Stimulated activated naive CD8-positive, alpha-beta T cell treated with anti-CD3 and anti-CD28 coated beads, Interleukin-15, Interleukin-2, amounts not matched to agents 100 U/mL and 50 U/mL, for 24 hours (primary cell): ENCODE measurements around the gene ITGAL.
"Not testable (repeated sequence)": the region's sequence is repeated elsewhere in the genome, so short reads cannot be mapped to it uniquely, and the experiment has no call there.

ENCODE experiments used
- ATAC-seq: fragments of 150-1000 bp; cut with Tn5 transposase; one replicate; pipeline ENCODE4 v1.10.0; 2021
- DNase-seq: peaks from one replicate; pipeline ENCODE4 v3.0.0; 2021

ITGAL gene

DNA sequence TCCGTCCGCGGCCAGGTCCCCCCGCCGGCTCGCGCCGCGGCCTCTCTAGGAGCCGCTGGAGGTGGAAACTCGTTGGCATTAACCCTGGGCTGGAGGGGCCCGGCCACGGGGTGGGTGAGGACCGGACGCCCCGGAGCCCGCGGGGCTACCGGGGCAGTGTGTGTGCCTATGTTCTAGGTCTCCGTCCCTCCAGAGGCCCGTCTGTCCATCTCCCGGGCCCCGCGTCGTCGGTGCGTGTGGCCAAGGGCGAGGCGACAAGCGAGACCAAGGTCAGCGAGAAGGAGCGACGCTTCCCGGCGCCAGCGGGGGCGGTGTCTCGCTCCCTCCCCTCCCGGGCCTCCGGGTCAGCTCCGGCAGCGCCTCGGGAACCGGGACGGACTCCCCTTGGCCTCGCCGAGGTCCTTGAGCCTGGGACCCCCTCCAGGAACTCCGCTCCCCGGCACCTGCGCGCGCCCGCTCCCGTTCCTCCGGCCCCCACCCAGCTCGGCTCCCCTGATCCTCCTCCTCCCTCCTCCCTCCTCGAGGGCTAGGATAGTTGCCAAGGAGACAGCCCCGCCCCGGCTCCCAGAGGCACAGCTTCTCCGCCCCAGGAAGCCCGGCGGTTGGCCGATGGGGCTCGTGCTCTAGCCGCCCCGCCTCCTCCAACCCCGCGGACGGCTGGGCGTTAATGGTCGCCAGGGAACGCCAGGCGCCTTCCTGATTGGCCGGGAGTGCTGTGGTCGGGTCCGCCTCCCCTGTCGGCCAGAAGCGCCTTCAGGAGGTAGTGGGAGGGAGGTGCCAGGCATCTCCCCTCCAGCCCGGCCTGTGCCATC, 54.5 kb downstream of the ITGAL start:
- DNase-seq = peak; percentile 98
- ATAC-seq = peak; percentile 91

GRCh38 chr16:30527635-30528178, 55.2 kb downstream of the ITGAL start:
- no peak for ATAC-seq
- DNase-seq = no peak

GRCh38 chr16:30528799-30529457, 56.4 kb downstream of the ITGAL start:
- no peak for ATAC-seq
- no peak for DNase-seq

DNA sequence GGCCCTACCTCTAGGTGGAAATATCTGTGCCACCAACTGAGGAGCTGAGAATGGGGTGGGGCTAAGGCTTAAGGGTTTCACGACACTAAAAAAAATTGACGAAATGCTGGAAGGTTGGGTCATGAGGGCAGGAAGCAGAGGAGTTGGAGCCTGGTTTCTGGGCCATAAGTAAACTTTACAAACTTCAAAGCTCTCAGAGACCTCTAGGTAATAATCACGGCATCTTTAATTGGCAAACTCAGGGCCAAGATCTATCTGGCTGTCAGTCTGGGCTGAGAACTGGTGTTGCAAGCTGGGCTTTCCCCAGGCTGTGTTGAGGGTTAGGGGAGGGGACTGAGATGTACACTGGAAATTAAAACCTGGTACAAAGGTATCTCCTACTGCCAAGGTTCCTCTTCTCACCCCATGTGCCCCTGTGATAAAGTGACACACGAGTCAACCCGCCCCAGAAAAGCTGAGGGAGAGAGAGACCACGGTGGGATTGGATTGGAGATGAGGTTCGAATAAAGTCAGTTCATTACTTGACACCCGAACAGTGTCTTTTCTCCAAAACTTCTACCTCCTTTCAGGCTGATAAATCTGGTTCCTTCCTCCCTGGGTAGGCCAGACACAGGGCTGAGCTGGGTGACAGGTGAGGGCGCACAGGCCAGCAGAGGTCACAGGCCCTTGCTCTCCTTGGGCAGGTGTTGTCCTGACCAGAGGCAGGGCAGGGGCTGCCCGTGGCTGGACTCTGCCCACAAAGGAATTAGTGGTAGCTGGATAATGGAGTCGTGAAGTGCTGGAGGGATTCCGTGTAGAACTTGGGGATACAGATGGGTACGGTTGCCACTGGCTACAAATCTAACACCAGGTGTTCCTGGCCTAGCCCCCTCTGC, 57.9 kb downstream of the ITGAL start:
- DNase-seq (no peak), ATAC-seq (no peak)

GRCh38 chr16:30532285-30533145, 60.0 kb downstream of the ITGAL start:
- DNase-seq (no peak), ATAC-seq (no peak)

- no peak for ATAC-seq
Measured at GRCh38 chr16:30533146-30533522, 60.6 kb downstream of the ITGAL start.

DNA sequence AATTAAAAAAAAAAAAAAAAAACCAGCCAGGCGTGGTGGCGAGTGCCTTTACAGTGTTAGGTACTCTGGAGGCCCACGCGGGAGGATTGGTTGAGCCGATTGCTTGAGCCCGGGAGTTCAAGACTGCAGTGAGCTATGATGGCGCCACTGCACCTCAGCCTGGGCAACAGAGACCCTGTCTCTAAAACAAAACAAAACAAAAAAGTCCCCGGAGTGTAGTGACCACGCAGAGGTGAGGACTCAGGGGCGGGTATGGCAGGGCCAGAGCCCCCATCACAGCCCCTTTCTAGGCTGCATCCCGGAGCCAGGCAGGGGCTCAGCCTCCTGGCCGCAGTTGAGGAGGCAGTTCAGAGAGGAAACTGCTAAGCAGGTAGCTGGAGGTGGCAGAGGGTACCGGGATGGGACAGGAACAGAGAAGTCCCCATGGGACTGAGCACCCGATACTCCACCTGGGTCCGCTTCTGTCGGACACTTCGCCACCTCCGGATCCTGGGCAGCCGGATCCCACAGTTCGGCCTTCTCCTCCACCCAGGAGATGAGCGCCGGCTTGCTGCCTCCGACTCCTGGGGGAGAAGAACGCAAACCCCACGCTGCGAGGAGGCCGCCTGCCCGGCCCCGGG, 61.3 kb downstream of the ITGAL start:
- peak; percentile 44 for DNase-seq
- ATAC-seq = peak; percentile 3

More at GRCh38 chr16:30533146-30533522, 60.6 kb downstream of the ITGAL start:
- no peak for DNase-seq

- ATAC-seq = peak; percentile 79
Measured at GRCh38 chr16:30534368-30535105, 62.0 kb downstream of the ITGAL start, which contains the start of gene ZNF747. Gene ZNF747 (minus strand): TSS chr16:30534858. CDS start chr16:30534679, 179 bp downstream.

GRCh38 chr16:30535106-30535776, 62.7 kb downstream of the ITGAL start:
- no peak for DNase-seq
- peak; percentile 10 for ATAC-seq

More at GRCh38 chr16:30534368-30535105, 62.0 kb downstream of the ITGAL start, which contains the start of gene ZNF747:
- peak; percentile 93 for DNase-seq

DNA sequence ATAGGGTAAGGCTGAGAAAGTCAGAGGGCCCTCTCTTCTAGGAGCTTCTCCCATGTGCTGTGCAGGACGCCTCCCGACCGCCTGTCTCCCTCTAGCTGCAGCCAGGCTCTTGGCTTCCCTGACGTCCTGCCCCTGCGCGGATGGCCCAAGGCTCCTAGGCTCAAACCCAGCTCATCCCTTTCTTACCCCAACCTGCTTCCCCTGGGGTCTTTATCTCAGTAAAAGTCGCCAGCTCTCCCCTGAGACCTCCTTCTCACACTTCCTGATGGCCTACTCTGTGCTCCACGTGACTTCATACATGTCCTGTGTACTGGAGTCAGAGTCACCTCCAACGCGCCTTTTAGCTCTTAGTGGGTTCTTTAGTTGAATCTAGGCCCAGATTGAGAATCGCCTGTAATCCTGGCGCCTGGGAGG, 63.2 kb downstream of the ITGAL start:
- peak; percentile 70 for DNase-seq
- peak; percentile 69 for ATAC-seq

GRCh38 chr16:30536391-30537024, 64.0 kb downstream of the ITGAL start:
- ATAC-seq, DNase-seq: not testable (repeated sequence)

GRCh38 chr16:30539000-30539964, 66.7 kb downstream of the ITGAL start:
- no peak for DNase-seq
- ATAC-seq = no peak

DNA sequence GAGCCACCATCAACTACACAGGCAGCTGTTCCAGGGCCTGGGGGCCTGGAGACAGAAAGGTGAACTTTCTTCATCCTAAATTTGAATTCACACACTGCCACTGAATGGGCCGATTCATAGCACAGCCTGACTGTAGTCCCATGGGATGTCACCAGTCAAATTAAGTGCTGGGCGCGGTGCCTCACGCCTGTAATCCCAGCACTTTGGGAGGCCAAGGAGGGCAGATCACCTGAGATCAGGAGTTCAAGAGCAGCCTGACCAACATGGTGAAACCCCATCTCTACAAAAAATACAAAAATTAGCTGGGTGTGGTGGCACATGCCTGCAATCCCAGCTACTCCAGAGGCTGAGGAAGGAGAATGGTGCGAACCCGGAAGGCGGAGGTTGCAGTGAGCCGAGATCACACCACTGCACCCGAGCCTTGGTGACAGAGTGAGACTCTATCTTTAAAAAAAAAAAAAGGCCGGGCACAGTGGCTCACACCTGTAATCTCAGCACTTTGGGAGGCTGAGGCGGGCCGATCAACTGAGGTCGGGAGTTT, 67.5 kb downstream of the ITGAL start:
- not testable (repeated sequence) for ATAC-seq, DNase-seq

DNA sequence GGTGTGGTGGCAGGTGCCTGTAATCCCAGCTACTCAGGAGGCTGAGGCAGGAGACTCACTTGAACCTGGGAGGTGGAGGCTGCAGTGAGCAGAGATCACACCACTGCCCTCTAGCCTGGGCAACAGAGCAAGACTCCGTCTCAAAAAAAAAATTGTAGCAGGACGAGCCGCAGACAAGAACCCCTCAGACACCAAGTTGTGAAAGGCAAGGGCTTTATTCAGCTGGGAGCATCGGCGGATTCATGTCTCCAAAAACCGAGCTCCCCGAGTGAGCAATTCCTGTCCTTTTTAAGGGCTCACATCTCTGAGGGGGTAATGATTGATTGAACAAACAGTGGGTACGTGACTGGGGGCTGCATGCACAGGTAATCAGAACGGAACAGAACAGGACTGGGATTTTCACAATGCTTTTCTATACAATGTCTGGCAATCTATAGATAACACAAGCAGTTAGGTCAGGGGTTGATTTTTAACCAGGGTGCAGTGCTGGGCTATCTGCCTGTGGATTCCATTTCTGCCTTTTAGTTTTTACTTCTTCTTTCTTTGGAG, 68.4 kb downstream of the ITGAL start:
- DNase-seq, ATAC-seq: not testable (repeated sequence)

GRCh38 chr16:30541502-30542329, 69.2 kb downstream of the ITGAL start:
- no peak for ATAC-seq
- DNase-seq = no peak

GRCh38 chr16:30543067-30543466, 70.5 kb downstream of the ITGAL start:
- ATAC-seq = no peak

More at GRCh38 chr16:30543067-30543466, 70.5 kb downstream of the ITGAL start:
- DNase-seq = no peak
